HepG2 (cell line): Measurements from ENCODE around the gene CGREF1. TPM values are rescaled to one million over a fixed set of nuclear protein-coding genes. Genes with fewer than 3 reads are reported as not detected.

ENCODE experiments used
- CENPT ChIP-seq: sonication (generic); formaldehyde crosslinking; IDR thresholded peaks from 2 replicates; pipeline ENCODE4 v1.8.0; 2022; ENCODE audit warnings: low read depth, mild to moderate bottlenecking, moderate library complexity, missing genetic modification reagents
- ERF ChIP-seq: IDR thresholded peaks from 2 replicates; pipeline ENCODE4 v1.6.1; 2018; ENCODE audit warnings: missing biosample characterization, missing genetic modification reagents
- HMGA1 ChIP-seq: sonication (generic); formaldehyde crosslinking; conservative IDR thresholded peaks from 2 replicates; pipeline ENCODE4 v1.4.0; 2020; ENCODE audit warnings: missing genetic modification reagents
- JUNB ChIP-seq: sonication (generic); formaldehyde crosslinking; IDR thresholded peaks from 2 replicates; pipeline ENCODE4 v1.8.0; 2022; ENCODE audit warnings: missing genetic modification reagents, mild to moderate bottlenecking, borderline replicate concordance
- NRL ChIP-seq: sonication (generic); formaldehyde crosslinking; IDR thresholded peaks from 2 replicates; pipeline ENCODE4 v1.5.0; 2020; ENCODE audit warnings: missing genetic modification reagents, mild to moderate bottlenecking, moderate library complexity, borderline replicate concordance
- POGZ ChIP-seq: sonication (generic); formaldehyde crosslinking; IDR thresholded peaks from 2 replicates; pipeline ENCODE4 v1.4.0; 2020; ENCODE audit warnings: mild to moderate bottlenecking, missing genetic modification reagents
- PPARG ChIP-seq: conservative IDR thresholded peaks from 2 replicates; pipeline ENCODE4 v1.6.1; 2016; ENCODE audit warnings: missing biosample characterization, missing genetic modification reagents
- REPIN1 ChIP-seq: sonication (generic); formaldehyde crosslinking; IDR thresholded peaks from 2 replicates; pipeline ENCODE4 v1.8.0; 2022; ENCODE audit warnings: missing genetic modification reagents, low read depth, mild to moderate bottlenecking, borderline replicate concordance
- SAP130 ChIP-seq: IDR thresholded peaks from 2 replicates; pipeline ENCODE4 v1.6.1; 2016; ENCODE audit warnings: low read depth
- ZBTB7B ChIP-seq: sonication (generic); formaldehyde crosslinking; IDR thresholded peaks from 2 replicates; pipeline ENCODE4 v1.4.0; 2020; ENCODE audit warnings: missing genetic modification reagents
- ZFP36L1 ChIP-seq: sonication (generic); formaldehyde crosslinking; IDR thresholded peaks from 2 replicates; pipeline ENCODE4 v1.8.0; 2022; ENCODE audit warnings: mild to moderate bottlenecking, missing genetic modification reagents, moderate library complexity
- ZNF230 ChIP-seq: sonication (generic); formaldehyde crosslinking; IDR thresholded peaks from 2 replicates; pipeline ENCODE4 v1.4.0; 2020; ENCODE audit warnings: mild to moderate bottlenecking, missing genetic modification reagents
- ZNF333 ChIP-seq: sonication (generic); formaldehyde crosslinking; IDR thresholded peaks from 2 replicates; pipeline ENCODE4 v1.4.0; 2020; ENCODE audit warnings: mild to moderate bottlenecking, missing genetic modification reagents, borderline replicate concordance
- ZNF484 ChIP-seq: sonication (generic); formaldehyde crosslinking; IDR thresholded peaks from 2 replicates; pipeline ENCODE4 v1.5.1; 2020; ENCODE audit warnings: mild to moderate bottlenecking, low read depth, missing genetic modification reagents, borderline replicate concordance
- ZNF562 ChIP-seq: sonication (generic); formaldehyde crosslinking; IDR thresholded peaks from 2 replicates; pipeline ENCODE4 v1.8.0; 2022; ENCODE audit warnings: missing genetic modification reagents, borderline replicate concordance
- ZNF577 ChIP-seq: sonication (generic); formaldehyde crosslinking; IDR thresholded peaks from 2 replicates; pipeline ENCODE4 v1.4.0; 2020; ENCODE audit warnings: mild to moderate bottlenecking, low read depth, missing genetic modification reagents, borderline replicate concordance
- ZNF850 ChIP-seq: sonication (generic); formaldehyde crosslinking; conservative IDR thresholded peaks from 2 replicates; pipeline ENCODE4 v1.9.0; 2021; ENCODE audit warnings: mild to moderate bottlenecking, missing genetic modification reagents
- polyA plus RNA-seq, 8 experiments: library from polyadenylated mRNA; depleted of rRNA in 3 of 8; stranded (reverse) in 7 of 8; unstranded in 1 of 8; fragments of >200 nt; fragmentation: Illumina TruSeq in 4 of 8; extraction: Trizol in 4 of 8; gene quantifications; 2 replicates each; pipeline versions ENCODE4 v1.2.1 to v1.2.3, GENCODE V29; 2011 to 2016; ENCODE audit warnings: low read depth in 4 of 8, missing spikeins in 1 of 8, mixed read lengths in 1 of 8; ENCODE audit not compliant: insufficient read depth in 1 of 8
- total RNA-seq, 5 experiments: library from RNA; depleted of rRNA; stranded (reverse); fragments of >200 nt; fragmentation: Illumina TruSeq; extraction: Trizol; gene quantifications; 2 replicates each; pipeline ENCODE4 v1.2.3, GENCODE V29; 2016; ENCODE audit warnings: low read depth in 1 of 5
- TF ChIP-seq, protein P1 (sequence below): sonication (generic); formaldehyde crosslinking; IDR thresholded peaks from 2 replicates; pipeline ENCODE4 v1.5.1; 2020; ENCODE audit warnings: mild to moderate bottlenecking, missing genetic modification reagents
- TF ChIP-seq, protein P2 (sequence below): IDR thresholded peaks from 2 replicates; pipeline ENCODE4 v1.6.1; 2016
- TF ChIP-seq, protein P3 (sequence below): sonication (generic); formaldehyde crosslinking; IDR thresholded peaks from 2 replicates; pipeline ENCODE4 v1.4.0; 2020; ENCODE audit warnings: missing genetic modification reagents; ENCODE audit errors: not compliant biosample characterization
- TF ChIP-seq, protein P4 (sequence below): sonication (generic); formaldehyde crosslinking; IDR thresholded peaks from 2 replicates; pipeline ENCODE4 v1.8.1; 2023; ENCODE audit warnings: mild to moderate bottlenecking, inconsistent platforms, moderate library complexity, missing genetic modification reagents, borderline replicate concordance

Gene CGREF1
- total and polyA plus RNA-seq, 2 of the 13 experiments (the other 11 are each of a cell fraction or from before 2014, with no cell fraction given), result 13.9 to 23.4 TPM

- TF ChIP-seq, protein P1, sequence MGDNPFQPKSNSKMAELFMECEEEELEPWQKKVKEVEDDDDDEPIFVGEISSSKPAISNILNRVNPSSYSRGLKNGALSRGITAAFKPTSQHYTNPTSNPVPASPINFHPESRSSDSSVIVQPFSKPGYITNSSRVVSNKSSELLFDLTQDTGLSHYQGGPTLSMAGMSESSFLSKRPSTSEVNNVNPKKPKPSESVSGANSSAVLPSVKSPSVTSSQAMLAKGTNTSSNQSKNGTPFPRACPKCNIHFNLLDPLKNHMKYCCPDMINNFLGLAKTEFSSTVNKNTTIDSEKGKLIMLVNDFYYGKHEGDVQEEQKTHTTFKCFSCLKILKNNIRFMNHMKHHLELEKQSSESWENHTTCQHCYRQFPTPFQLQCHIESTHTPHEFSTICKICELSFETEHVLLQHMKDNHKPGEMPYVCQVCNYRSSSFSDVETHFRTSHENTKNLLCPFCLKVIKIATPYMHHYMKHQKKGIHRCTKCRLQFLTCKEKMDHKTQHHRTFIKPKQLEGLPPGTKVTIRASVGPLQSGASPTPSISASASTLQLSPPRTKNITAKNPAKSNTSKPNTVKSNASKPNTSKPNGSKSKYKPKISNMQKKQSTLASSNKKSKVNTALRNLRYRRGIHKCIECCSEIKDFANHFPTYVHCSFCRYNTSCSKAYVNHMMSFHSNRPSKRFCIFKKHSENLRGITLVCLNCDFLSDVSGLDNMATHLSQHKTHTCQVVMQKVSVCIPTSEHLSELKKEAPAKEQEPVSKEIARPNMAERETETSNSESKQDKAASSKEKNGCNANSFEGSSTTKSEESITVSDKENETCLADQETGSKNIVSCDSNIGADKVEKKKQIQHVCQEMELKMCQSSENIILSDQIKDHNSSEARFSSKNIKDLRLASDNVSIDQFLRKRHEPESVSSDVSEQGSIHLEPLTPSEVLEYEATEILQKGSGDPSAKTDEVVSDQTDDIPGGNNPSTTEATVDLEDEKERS (CRISPR knock-in tag), result no peak
- TF ChIP-seq ZFP36L1 (CRISPR knock-in tag), result no peak
- TF ChIP-seq HMGA1 (CRISPR knock-in tag), result no peak
- no peak for TF ChIP-seq ZNF230 (CRISPR knock-in tag)
- no peak for TF ChIP-seq PPARG (CRISPR knock-in tag)
- TF ChIP-seq, protein P2, sequence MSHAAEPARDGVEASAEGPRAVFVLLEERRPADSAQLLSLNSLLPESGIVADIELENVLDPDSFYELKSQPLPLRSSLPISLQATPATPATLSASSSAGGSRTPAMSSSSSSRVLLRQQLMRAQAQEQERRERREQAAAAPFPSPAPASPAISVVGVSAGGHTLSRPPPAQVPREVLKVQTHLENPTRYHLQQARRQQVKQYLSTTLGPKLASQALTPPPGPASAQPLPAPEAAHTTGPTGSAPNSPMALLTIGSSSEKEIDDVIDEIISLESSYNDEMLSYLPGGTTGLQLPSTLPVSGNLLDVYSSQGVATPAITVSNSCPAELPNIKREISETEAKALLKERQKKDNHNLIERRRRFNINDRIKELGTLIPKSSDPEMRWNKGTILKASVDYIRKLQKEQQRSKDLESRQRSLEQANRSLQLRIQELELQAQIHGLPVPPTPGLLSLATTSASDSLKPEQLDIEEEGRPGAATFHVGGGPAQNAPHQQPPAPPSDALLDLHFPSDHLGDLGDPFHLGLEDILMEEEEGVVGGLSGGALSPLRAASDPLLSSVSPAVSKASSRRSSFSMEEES, result no peak
- TF ChIP-seq ZNF333 (CRISPR knock-in tag), result no peak
- TF ChIP-seq NRL (CRISPR knock-in tag), result no peak
- TF ChIP-seq ZNF850 (CRISPR knock-in tag), result no peak
- TF ChIP-seq ERF (CRISPR knock-in tag), result no peak
- TF ChIP-seq ZNF577 (CRISPR knock-in tag), result no peak
- TF ChIP-seq, protein P3, sequence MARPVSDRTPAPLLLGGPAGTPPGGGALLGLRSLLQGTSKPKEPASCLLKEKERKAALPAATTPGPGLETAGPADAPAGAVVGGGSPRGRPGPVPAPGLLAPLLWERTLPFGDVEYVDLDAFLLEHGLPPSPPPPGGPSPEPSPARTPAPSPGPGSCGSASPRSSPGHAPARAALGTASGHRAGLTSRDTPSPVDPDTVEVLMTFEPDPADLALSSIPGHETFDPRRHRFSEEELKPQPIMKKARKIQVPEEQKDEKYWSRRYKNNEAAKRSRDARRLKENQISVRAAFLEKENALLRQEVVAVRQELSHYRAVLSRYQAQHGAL (CRISPR knock-in tag), result no peak
- no peak for TF ChIP-seq ZNF562 (CRISPR knock-in tag)
- no peak for TF ChIP-seq REPIN1 (CRISPR knock-in tag)
- TF ChIP-seq SAP130 (CRISPR knock-in tag), result peak; percentile 34; the same call in 1 of the 2 replicates
- no peak for TF ChIP-seq ZBTB7B (CRISPR knock-in tag)
- TF ChIP-seq ZNF484 (CRISPR knock-in tag), result no peak
- TF ChIP-seq POGZ (CRISPR knock-in tag), result no peak
- no peak for TF ChIP-seq CENPT (CRISPR knock-in tag)
- TF ChIP-seq, protein P4, sequence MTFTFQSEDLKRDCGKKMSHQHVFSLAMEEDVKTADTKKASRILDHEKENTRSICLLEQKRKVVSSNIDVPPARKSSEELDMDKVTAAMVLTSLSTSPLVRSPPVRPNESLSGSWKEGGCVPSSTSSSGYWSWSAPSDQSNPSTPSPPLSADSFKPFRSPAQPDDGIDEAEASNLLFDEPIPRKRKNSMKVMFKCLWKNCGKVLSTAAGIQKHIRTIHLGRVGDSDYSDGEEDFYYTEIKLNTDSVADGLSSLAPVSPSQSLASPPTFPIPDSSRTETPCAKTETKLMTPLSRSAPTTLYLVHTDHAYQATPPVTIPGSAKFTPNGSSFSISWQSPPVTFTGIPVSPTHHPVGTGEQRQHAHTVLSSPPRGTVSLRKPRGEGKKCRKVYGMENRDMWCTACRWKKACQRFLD (CRISPR knock-in tag), result no peak
- TF ChIP-seq JUNB, result no peak
Measured at GRCh38 chr2:27126252-27126710, 7.4 kb upstream of the CGREF1 start (continued).
